Gastrocnemius medialis (tissue), 4 donors: ENCODE measurements around the gene LMO3. TPM values are rescaled to one million over a fixed set of nuclear protein-coding genes. Genes with fewer than 3 reads are reported as not detected.

Experiments used
- ATAC-seq, 2 donors: fragments of 150-250 bp; one replicate each; pipeline ENCODE4 v1.9.1; 2016
- DNase-seq, 2 donors: peaks; one replicate each; pipeline ENCODE4 v3.0.0-alpha.2; 2019
- H3K27ac ChIP-seq, 4 donors: fragments of 200-600 bp; sonication (generic); 1 replicate in 1 of 4; 2 replicates in 3 of 4; pipeline ENCODE4 v1.5.1; 2016 to 2018; ENCODE audit warnings: mild to moderate bottlenecking in 2 of 4, moderate library complexity in 1 of 4
- H3K27me3 ChIP-seq, 3 donors: fragments of 200-600 bp; sonication (generic) in 2 of 3; 1 replicate in 1 of 3; 2 replicates in 2 of 3; pipeline versions ENCODE4 v1.5.1 to v1.6.0; 2016 to 2019; ENCODE audit warnings: mild to moderate bottlenecking in 1 of 3, moderate library complexity in 1 of 3
- H3K36me3 ChIP-seq, 2 donors: fragments of 200-600 bp; sonication (generic) in 1 of 2; one replicate each; pipeline ENCODE4 v1.5.1; 2017 to 2018
- H3K4me1 ChIP-seq, 2 donors: fragments of 200-600 bp; sonication (generic) in 1 of 2; one replicate each; pipeline ENCODE4 v1.5.1; 2016 to 2017; ENCODE audit warnings: mild to moderate bottlenecking in 2 of 2
- H3K4me3 ChIP-seq, 4 donors: fragments of 200-600 bp; sonication (generic) in 3 of 4; 1 replicate in 1 of 4; 2 replicates in 3 of 4; pipeline ENCODE4 v1.5.1; 2016 to 2019; ENCODE audit warnings: mild to moderate bottlenecking in 2 of 4
- H3K9me3 ChIP-seq, 3 donors: fragments of 200-600 bp; sonication (generic) in 2 of 3; 1 replicate in 1 of 3; 2 replicates in 2 of 3; pipeline ENCODE4 v1.5.1; 2016 to 2019
- POLR2A ChIP-seq, 2 donors: fragments of 450-650 bp; IDR thresholded peaks; one replicate each; pipeline ENCODE4 v1.6.1; 2017; ENCODE audit warnings: antibody characterized with exemption in 2 of 2, mild to moderate bottlenecking in 2 of 2, moderate library complexity in 2 of 2
- in situ Hi-C, 4 donors: fragments of 200-750 bp; cut with MboI; loops; one replicate each; pipeline versions ENCODE4 v1.15.0 to v1.8.0; 2017; ENCODE audit warnings: low sequenced_read_pairs in 4 of 4
- intact Hi-C: fragments of 100-400 bp; cut with DNase I; formaldehyde crosslinking; loops from one replicate; pipeline ENCODE4 v1.15.1; 2023; ENCODE audit warnings: low total_unique reads
- total RNA-seq, 4 donors: library from RNA; depleted of rRNA; stranded (reverse); fragments of >200 nt; gene quantifications; one replicate each; pipeline versions ENCODE4 v1.1.0 to v1.2.3, GENCODE V29; 2016
- TF ChIP-seq, protein P1 (sequence below), 5 experiments: fragments of 450-650 bp in 3 of 5; fragments of 200-600 bp in 2 of 5; sonication (generic) in 2 of 5; IDR thresholded peaks in 4 of 5; conservative IDR thresholded peaks in 1 of 5; 1 replicate in 4 of 5; 2 replicates in 1 of 5; pipeline ENCODE4 v1.5.1; 2016 to 2019; ENCODE audit warnings: antibody characterized with exemption in 5 of 5, mild to moderate bottlenecking in 3 of 5, moderate library complexity in 3 of 5

LMO3 gene
- total RNA-seq, 4 donors from 2014 or later: 0.81 to 4.6 (median 1.5) TPM

DNA sequence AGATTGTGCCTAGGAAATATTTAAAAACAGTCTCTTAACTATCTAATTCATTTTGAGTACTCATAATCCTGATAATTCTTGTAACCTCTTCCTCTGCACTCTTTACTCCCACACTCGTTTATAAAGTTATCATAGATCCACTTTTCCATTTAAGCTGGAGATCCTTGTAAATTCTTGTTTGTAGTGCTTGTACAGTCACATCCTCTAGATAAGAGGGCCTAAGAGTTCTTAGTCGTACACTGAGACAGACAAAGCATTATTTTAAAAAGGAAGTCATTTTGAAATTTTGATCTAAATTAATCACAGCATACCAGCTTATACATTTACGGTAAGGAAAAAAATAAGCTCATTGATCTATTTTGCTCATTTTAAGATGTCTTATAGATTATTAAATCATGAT, 42.5 kb downstream of the LMO3 start:
- in situ Hi-C loops (no loop called here), intact Hi-C loops (no loop called here)
- H3K27ac ChIP-seq: no peak overlapping the region
- no peaks in the 10 kb centered on the region for H3K9me3 ChIP-seq
- TF ChIP-seq, protein P1, sequence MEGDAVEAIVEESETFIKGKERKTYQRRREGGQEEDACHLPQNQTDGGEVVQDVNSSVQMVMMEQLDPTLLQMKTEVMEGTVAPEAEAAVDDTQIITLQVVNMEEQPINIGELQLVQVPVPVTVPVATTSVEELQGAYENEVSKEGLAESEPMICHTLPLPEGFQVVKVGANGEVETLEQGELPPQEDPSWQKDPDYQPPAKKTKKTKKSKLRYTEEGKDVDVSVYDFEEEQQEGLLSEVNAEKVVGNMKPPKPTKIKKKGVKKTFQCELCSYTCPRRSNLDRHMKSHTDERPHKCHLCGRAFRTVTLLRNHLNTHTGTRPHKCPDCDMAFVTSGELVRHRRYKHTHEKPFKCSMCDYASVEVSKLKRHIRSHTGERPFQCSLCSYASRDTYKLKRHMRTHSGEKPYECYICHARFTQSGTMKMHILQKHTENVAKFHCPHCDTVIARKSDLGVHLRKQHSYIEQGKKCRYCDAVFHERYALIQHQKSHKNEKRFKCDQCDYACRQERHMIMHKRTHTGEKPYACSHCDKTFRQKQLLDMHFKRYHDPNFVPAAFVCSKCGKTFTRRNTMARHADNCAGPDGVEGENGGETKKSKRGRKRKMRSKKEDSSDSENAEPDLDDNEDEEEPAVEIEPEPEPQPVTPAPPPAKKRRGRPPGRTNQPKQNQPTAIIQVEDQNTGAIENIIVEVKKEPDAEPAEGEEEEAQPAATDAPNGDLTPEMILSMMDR (IDR thresholded peaks at IDR 0.05 in 4 of 5, conservative IDR thresholded peaks at IDR 0.05 in 1 of 5): no peak
- TF ChIP-seq POLR2A (IDR thresholded peaks at IDR 0.05): no peak
- no peaks in the 10 kb centered on the region for H3K36me3 ChIP-seq
- DNase-seq (no peak), ATAC-seq (no peak)
- H3K4me1 ChIP-seq: no peaks in the 10 kb centered on the region
- no peaks in the 10 kb centered on the region for H3K27me3 ChIP-seq
- no peak overlapping the region for H3K4me3 ChIP-seq

DNA sequence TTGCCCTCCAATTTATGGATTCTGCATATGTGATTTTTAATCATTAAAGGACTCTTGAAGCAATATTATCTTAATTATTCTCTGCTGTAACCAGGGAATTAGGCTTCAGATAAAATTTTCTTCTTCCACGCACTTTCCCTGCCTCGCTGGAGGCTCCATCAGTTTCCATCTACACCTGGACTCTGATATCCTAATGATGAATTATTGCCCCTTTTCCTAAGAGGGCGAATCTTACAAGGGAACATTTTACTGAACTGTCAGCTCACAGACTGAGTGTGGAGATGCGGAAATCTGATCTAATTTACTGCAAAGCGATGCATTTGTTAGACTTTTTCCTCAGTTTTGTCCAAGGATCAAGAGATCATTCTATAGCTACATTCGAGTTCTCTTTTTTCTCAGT, 43.0 kb downstream of the LMO3 start:
- intact Hi-C loops (no loop called here), in situ Hi-C loops (no loop called here)
- H3K4me3 ChIP-seq: no peak overlapping the region
- no peaks in the 10 kb centered on the region for H3K36me3 ChIP-seq
- H3K27ac ChIP-seq: no peak overlapping the region
- no peaks in the 10 kb centered on the region for H3K27me3 ChIP-seq
- ATAC-seq: no peak
- H3K9me3 ChIP-seq: no peaks in the 10 kb centered on the region
- TF ChIP-seq, protein P1 (IDR thresholded peaks at IDR 0.05 in 4 of 5, conservative IDR thresholded peaks at IDR 0.05 in 1 of 5): no peak
- TF ChIP-seq POLR2A (IDR thresholded peaks at IDR 0.05): no peak
- DNase-seq: no peak
- H3K4me1 ChIP-seq: no peaks in the 10 kb centered on the region

DNA sequence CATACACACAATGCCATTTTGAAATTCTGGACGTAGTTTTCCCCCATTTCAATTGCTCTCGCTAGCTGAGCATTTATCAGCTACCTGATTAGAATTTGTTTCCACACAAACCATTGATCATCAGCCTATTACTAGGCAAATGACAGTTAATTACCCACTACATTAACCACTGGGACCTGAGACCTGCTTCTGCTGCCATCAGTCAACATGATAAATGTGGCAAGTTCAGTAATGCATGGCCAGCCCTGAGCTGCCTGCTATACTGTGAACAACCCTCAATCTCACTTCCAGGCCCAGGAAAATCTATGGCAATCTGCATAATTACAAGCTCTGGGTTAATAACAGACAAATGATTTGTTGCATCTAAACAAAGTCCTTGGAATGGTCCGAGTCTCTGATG, 43.5 kb downstream of the LMO3 start:
- Histone ChIP-seq H3K4me1 (no peaks in the 10 kb centered on the region), H3K27ac (no peak overlapping the region), H3K9me3 (no peaks in the 10 kb centered on the region), H3K36me3 (no peaks in the 10 kb centered on the region), H3K4me3 (no peak overlapping the region), H3K27me3 (no peaks in the 10 kb centered on the region)
- DNase-seq: no peak
- intact Hi-C loops: no loop called here
- no peak for ATAC-seq
- in situ Hi-C loops: no loop called here
- TF ChIP-seq POLR2A (IDR thresholded peaks at IDR 0.05): no peak
- TF ChIP-seq, protein P1 (IDR thresholded peaks at IDR 0.05 in 4 of 5, conservative IDR thresholded peaks at IDR 0.05 in 1 of 5): no peak

DNA sequence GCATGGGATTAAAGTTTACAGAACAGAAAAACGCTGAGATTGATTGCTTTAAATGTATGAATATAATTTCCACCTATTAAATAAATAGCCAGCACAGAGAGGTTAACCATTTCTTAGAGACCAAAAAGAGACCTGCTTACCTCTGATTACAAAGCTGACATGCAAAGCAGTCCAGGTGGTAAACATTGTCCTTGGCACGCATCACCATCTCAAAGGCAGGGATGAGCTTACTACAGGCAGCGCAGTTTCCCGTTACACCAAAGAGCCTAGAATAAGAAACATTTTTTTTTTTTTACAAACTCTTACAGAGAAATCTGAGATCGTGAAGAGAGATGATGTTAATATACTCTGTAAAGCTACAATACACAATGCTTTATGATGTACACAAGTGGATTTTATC, 45.7 kb downstream of the LMO3 start:
- TF ChIP-seq, protein P1 (IDR thresholded peaks at IDR 0.05 in 4 of 5, conservative IDR thresholded peaks at IDR 0.05 in 1 of 5): no peak
- no peak for TF ChIP-seq POLR2A (IDR thresholded peaks at IDR 0.05)
- Histone ChIP-seq H3K27me3 (no peaks in the 10 kb centered on the region), H3K4me1 (no peaks in the 10 kb centered on the region), H3K27ac (no peak overlapping the region), H3K4me3 (no peak overlapping the region), H3K36me3 (no peaks in the 10 kb centered on the region), H3K9me3 (no peaks in the 10 kb centered on the region)
- in situ Hi-C loops: no loop called here
- intact Hi-C loops: no loop called here
- ATAC-seq (no peak), DNase-seq (no peak)

DNA sequence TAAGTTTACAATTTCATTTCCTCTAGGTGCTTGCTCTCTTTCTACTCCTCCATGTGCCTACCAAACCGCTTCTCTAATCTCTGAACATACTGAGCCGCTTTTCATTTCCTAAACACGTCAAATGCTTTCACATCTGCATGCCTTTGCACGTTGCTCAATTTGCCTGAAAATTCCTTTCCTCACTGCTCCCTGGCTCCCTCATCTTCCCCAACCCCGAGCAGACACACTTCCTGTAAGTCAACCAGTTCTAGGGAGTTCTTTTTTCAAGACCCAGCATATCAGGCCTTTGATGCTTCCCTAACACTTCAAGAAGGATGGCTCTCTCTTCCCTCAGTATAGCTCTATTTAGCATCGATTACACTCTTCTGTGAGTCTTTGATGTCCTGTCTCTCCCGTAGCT, 50.3 kb downstream of the LMO3 start:
- no peak overlapping the region for H3K4me3 ChIP-seq
- ATAC-seq (no peak), DNase-seq (no peak)
- TF ChIP-seq, protein P1 (IDR thresholded peaks at IDR 0.05 in 4 of 5, conservative IDR thresholded peaks at IDR 0.05 in 1 of 5): no peak
- no peak for TF ChIP-seq POLR2A (IDR thresholded peaks at IDR 0.05)
- no peak overlapping the region for H3K27ac ChIP-seq
- H3K36me3 ChIP-seq: no peaks in the 10 kb centered on the region
- no peaks in the 10 kb centered on the region for H3K4me1 ChIP-seq
- no peaks in the 10 kb centered on the region for H3K9me3 ChIP-seq
- in situ Hi-C loops: no loop called here
- no peaks in the 10 kb centered on the region for H3K27me3 ChIP-seq
- intact Hi-C loops: no loop called here
